ENCODE data around the gene MAVS.

GRCh38 chr20:3904857-3905256 is 58.2 kb downstream of the MAVS start:
- TF ChIP-seq CTCF (IDR thresholded peaks at IDR 0.05) (no peak), POLR2A (IDR thresholded peaks at IDR 0.05) (no peak), POLR2AphosphoS5 (IDR thresholded peaks at IDR 0.05) (no peak), EP300 (IDR thresholded peaks at IDR 0.05) (no peak)
